LNCAP (cell line): Measurements from ENCODE around the gene NOS3.

Experiments
- CTCF ChIP-seq: fragments of 450-650 bp; IDR thresholded peaks from 2 replicates; pipeline ENCODE4 v1.5.1; 2017; ENCODE audit warnings: mild to moderate bottlenecking

NOS3 gene

GRCh38 chr7:150993511-150993910 is 2.7 kb downstream of the NOS3 start:
- TF ChIP-seq CTCF, result no peak

DNA sequence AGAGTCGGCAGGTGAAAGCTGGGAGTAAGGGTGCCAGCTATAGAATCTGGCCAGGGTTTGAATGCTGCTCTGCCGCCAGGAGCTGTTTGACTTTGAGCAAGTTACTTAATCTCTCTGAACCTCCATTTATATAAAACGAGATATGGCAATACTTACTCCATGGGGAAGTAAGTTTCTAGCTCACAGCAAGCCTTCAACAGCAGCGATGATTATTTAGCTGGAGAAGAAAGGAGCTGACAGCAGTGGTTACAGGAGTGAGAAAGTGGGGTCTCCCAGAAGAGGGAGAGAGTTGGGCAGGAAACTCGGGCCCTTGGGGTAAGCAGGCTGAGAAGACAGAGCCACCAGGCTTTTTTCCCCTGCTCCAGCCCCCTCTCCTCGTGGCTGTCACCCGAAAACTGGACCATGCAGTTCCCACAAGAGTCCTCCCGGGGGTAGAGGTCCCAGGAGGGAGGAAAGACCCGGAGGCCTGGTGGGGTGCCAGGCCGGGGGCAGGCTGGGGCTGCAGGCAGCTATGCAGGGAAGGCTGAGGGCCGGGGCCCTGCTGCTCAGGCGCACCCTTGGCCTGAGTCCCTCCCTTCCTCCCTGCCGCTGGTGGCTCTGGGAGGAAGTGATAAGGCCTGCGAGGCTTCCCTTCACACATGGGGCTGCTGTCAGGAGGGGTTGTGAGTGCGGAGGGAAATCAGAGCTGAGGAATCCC is 3.5 kb downstream of the NOS3 start:
- no peak for TF ChIP-seq CTCF

DNA sequence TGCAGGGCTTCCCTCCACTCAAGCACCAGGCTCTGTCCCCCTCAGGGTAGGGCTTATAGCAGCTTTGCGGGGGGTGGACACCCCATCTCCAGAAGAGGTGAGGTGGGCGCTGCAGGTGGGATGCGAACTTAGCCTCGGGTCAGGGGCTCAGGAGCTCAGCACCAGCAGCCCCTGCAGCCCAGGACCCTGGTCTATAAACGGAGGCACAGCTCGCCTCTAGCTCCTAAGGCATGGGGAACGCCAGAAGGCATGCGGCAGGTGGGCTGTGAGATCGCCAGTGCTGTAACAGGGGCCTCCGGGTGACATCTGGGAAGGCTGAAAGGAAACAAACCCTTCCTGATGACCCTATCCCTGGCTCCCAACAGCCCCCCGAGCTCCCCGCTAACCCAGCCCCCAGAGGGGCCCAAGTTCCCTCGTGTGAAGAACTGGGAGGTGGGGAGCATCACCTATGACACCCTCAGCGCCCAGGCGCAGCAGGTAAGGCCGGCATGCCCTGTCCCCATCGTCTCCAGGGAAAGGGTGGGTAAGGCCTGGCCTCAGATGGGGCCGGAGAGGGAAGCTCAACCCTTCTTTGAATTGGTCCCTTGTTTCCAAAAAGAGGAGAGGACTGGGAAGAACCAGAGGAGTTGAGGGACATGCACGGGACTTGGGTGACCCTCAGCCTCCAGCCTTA is 4.2 kb downstream of the NOS3 start:
- TF ChIP-seq CTCF, result no peak

GRCh38 chr7:150996376-150997074 is 5.7 kb downstream of the NOS3 start:
- TF ChIP-seq CTCF, result no peak

DNA sequence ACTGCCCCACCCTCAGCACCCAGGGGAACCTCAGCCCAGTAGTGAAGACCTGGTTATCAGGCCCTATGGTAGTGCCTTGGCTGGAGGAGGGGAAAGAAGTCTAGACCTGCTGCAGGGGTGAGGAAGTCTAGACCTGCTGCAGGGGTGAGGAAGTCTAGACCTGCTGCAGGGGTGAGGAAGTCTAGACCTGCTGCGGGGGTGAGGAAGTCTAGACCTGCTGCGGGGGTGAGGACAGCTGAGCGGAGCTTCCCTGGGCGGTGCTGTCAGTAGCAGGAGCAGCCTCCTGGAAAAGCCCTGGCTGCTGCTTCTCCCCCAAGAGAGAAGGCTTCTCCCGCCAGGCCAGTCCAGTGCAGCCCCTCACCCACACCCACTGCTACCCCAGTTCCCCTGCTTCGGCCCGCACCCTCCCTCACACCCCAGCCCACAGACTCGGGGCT is 6.3 kb downstream of the NOS3 start:
- TF ChIP-seq CTCF, result no peak

DNA sequence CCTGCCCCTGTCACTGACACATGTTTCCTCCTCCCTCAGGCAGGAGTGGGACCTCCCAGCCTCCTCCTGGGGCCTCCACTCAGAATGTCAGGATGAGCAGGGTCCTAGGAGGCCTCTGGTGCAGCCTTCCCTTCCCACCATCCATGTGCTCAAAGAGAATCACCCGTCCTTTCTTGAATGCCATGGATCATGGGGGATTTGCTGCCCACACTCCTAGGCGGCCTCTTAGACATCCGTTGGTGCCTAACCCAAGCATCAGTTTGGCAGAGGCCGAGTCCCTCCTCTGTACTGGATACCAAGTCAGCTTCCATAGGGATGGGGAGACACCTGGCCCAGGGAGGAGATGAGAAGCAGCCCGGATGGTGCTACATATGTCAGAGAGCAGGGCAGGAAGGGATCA is 7.0 kb downstream of the NOS3 start:
- no peak for TF ChIP-seq CTCF

DNA sequence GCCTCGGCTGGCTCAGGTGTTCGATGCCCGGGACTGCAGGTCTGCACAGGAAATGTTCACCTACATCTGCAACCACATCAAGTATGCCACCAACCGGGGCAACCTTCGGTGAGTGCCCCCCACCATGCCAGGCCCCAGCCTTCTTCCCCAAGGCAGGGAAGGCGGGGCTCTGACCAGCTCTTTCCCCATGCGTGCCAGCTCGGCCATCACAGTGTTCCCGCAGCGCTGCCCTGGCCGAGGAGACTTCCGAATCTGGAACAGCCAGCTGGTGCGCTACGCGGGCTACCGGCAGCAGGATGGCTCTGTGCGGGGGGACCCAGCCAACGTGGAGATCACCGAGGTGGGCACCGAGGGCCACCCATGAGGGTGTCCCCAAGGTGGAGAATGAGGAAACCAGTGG is 7.5 kb downstream of the NOS3 start:
- no peak for TF ChIP-seq CTCF
